ENCODE data around the gene CPA3.

The CPA3 gene

GRCh38 chr3:148911592-148911991, 46.5 kb downstream of the CPA3 start:
- ChIA-PET POLR2A (no interaction called here), CTCF (interaction anchor here (1.4 kb wide), 1 partner anchor 50 kb away, joined by 5 read pairs; no protein-coding TSS in a partner anchor)
- H3K4me3 ChIP-seq (ENCODE audit: low read depth, low read length), result no peak overlapping the region
- H3K36me3 ChIP-seq (ENCODE audit: control insufficient read depth in 2 of 2, insufficient read depth in 1 of 2, low read length in 2 of 2), result no peaks in the 10 kb centered on the region
- TF ChIP-seq ZNF76 (tag by site-specific recombination; IDR thresholded peaks at IDR 0.05; ENCODE audit: borderline replicate concordance, low read depth) (no peak), ZNF843 (tag by site-specific recombination; IDR thresholded peaks at IDR 0.05) (no peak), ZBTB21 (tag by site-specific recombination; IDR thresholded peaks at IDR 0.05) (no peak), PBX3 (CRISPR knock-in tag; IDR thresholded peaks at IDR 0.05) (no peak), EGR2 (tag by site-specific recombination; IDR thresholded peaks at IDR 0.05; ENCODE audit: low read depth) (no peak), YY1 (tag by site-specific recombination; IDR thresholded peaks at IDR 0.05) (no peak), ZNF362 (tag by site-specific recombination; IDR thresholded peaks at IDR 0.05) (no peak)
- no peak overlapping the region for H3K27ac ChIP-seq (ENCODE audit: extremely low read depth, low read depth, low read length)
- H3K4me1 ChIP-seq (ENCODE audit: control insufficient read depth, insufficient read depth, low read length), result no peaks in the 10 kb centered on the region
- H3K9me3 ChIP-seq (ENCODE audit: control insufficient read depth, insufficient read depth, low read depth, low read length), result no peaks in the 10 kb centered on the region

GRCh38 chr3:148914936-148915690, 50.0 kb downstream of the CPA3 start:
- Histone ChIP-seq H3K4me1 (ENCODE audit: control insufficient read depth, insufficient read depth, low read length) (no peaks in the 10 kb centered on the region), H3K36me3 (ENCODE audit: control insufficient read depth in 2 of 2, insufficient read depth in 1 of 2, low read length in 2 of 2) (no peaks in the 10 kb centered on the region), H3K4me3 (ENCODE audit: low read depth, low read length) (no peak overlapping the region), H3K27ac (ENCODE audit: extremely low read depth, low read depth, low read length) (no peak overlapping the region), H3K9me3 (ENCODE audit: control insufficient read depth, insufficient read depth, low read depth, low read length) (no peaks in the 10 kb centered on the region)
- POLR2A ChIA-PET, result no interaction called here
- CTCF ChIA-PET, result interaction anchor here (0.5 kb wide), 1 partner anchor 33 kb away, joined by 3 read pairs; no protein-coding TSS in a partner anchor
- TF ChIP-seq ZNF274 (IDR thresholded peaks at IDR 0.05; ENCODE audit: low read length) (no peak), ZNF274 (tag by site-specific recombination; IDR thresholded peaks at IDR 0.05; ENCODE audit: borderline replicate concordance) (no peak), ZBTB17 (tag by site-specific recombination; IDR thresholded peaks at IDR 0.05) (no peak), ZSCAN23 (tag by site-specific recombination; IDR thresholded peaks at IDR 0.05) (no peak), ZNF488 (tag by site-specific recombination; IDR thresholded peaks at IDR 0.05) (no peak), ZBTB48 (tag by site-specific recombination; IDR thresholded peaks at IDR 0.05) (no peak), ZNF660 (tag by site-specific recombination; IDR thresholded peaks at IDR 0.05) (no peak), PATZ1 (tag by site-specific recombination; IDR thresholded peaks at IDR 0.05) (no peak), OVOL3 (tag by site-specific recombination; IDR thresholded peaks at IDR 0.05) (no peak), KLF7 (tag by site-specific recombination; IDR thresholded peaks at IDR 0.05; ENCODE audit: borderline replicate concordance) (no peak), ZNF266 (tag by site-specific recombination; IDR thresholded peaks at IDR 0.05; ENCODE audit: low read depth) (no peak), HOXD13 (CRISPR knock-in tag; IDR thresholded peaks at IDR 0.05; ENCODE audit: borderline replicate concordance) (no peak), GLIS2 (tag by site-specific recombination; IDR thresholded peaks at IDR 0.05) (no peak), ZNF777 (tag by site-specific recombination; IDR thresholded peaks at IDR 0.05; ENCODE audit: borderline replicate concordance) (no peak), TCF7L2 (IDR thresholded peaks at IDR 0.05; ENCODE audit: borderline replicate concordance, low read depth, low read length) (no peak), ZBTB1 (tag by site-specific recombination; IDR thresholded peaks at IDR 0.05) (no peak), ZNF654 (tag by site-specific recombination; IDR thresholded peaks at IDR 0.05; ENCODE audit: low read depth) (no peak), ZNF792 (tag by site-specific recombination; IDR thresholded peaks at IDR 0.05) (no peak), ZNF324 (tag by site-specific recombination; IDR thresholded peaks at IDR 0.05) (no peak), ZNF529 (tag by site-specific recombination; IDR thresholded peaks at IDR 0.05; ENCODE audit: insufficient replicate concordance) (no peak)
